Suprapubic skin (tissue), 3 donors: ENCODE results near the gene ENPP7.

Experiments
- POLR2A ChIP-seq, 2 donors: fragments of 450-650 bp; IDR thresholded peaks; one replicate each; pipeline ENCODE4 v1.6.1; 2017; ENCODE audit warnings: antibody characterized with exemption in 2 of 2, mild to moderate bottlenecking in 2 of 2, moderate library complexity in 2 of 2
- TF ChIP-seq, protein P1 (sequence below), 2 donors: fragments of 200-600 bp in 1 of 2; fragments of 450-650 bp in 1 of 2; sonication (generic) in 1 of 2; IDR thresholded peaks; one replicate each; pipeline ENCODE4 v1.5.1; 2016 to 2019; ENCODE audit warnings: antibody characterized with exemption in 2 of 2, mild to moderate bottlenecking in 1 of 2, moderate library complexity in 1 of 2

DNA sequence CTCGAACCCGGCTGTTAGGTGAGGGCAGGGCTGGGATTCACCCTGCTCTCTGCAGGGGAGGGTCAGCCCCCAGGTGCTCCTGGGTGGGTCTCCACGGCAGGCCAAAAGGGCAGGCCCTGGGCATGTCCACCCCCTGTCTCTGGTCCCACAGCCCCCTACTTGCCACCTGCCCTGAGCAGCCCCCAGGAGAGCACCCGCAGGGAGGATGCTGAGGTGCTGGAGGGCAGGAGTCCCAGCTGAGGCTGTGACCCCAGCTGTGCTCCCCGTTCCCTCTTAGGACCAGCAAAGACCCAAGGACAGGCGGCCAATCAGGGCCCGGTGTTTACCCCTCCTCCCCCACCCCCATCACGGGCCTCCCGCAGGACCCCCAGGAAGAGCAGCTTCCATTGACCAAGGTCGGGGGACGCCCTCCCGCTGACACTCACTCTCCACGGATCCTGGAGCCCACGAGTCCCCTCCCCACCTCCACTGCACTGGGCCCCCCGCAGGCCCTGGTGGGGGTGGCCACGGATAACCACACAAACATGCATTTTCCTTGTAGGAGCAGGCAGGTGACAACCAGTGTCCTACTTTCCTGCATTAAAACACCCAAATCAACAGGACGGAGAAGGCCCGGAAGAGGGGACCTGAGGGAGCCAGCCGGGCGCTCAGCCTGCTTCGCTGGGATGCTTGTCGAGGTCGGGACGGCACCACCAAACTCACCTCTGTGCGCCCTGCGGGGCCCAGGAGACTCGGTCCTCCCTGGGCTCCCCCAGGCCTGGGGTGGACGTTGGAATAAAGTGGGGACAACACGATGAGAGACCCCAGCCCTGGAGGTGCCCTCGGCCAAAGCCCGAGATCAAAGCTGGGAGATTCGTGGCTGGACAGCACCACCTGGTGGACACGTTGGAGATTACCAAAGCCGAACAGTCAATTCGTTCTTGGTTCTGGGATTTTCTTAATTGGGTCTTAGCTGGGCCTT is 22.5 kb upstream of the ENPP7 start:
- TF ChIP-seq, protein P1, sequence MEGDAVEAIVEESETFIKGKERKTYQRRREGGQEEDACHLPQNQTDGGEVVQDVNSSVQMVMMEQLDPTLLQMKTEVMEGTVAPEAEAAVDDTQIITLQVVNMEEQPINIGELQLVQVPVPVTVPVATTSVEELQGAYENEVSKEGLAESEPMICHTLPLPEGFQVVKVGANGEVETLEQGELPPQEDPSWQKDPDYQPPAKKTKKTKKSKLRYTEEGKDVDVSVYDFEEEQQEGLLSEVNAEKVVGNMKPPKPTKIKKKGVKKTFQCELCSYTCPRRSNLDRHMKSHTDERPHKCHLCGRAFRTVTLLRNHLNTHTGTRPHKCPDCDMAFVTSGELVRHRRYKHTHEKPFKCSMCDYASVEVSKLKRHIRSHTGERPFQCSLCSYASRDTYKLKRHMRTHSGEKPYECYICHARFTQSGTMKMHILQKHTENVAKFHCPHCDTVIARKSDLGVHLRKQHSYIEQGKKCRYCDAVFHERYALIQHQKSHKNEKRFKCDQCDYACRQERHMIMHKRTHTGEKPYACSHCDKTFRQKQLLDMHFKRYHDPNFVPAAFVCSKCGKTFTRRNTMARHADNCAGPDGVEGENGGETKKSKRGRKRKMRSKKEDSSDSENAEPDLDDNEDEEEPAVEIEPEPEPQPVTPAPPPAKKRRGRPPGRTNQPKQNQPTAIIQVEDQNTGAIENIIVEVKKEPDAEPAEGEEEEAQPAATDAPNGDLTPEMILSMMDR (IDR thresholded peaks at IDR 0.05), result peak; percentile 64 to 74
- no peak for TF ChIP-seq POLR2A (IDR thresholded peaks at IDR 0.05)
